ENCODE data around the gene GAD1.

DNA sequence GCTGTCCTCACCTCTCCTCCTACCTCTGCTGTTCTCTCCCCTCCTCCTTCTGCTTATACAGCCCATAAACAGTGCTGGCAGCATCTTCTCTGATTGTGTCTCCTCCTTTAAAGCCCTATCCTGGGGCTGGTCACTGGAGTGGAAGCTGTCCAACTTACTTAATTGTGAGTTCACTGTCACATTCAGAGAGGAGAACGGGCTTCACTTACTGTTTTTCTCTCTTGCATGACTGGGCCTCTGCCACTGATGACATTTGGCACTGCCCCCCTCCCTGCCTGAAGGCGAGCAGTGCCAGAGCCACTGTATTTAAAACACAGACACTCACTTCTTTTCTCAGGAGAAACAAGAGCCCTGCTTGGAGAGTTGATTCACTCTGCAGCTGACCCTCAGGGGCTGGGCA is 12.3 kb downstream of the GAD1 start:
- TF ChIP-seq, protein P1, sequence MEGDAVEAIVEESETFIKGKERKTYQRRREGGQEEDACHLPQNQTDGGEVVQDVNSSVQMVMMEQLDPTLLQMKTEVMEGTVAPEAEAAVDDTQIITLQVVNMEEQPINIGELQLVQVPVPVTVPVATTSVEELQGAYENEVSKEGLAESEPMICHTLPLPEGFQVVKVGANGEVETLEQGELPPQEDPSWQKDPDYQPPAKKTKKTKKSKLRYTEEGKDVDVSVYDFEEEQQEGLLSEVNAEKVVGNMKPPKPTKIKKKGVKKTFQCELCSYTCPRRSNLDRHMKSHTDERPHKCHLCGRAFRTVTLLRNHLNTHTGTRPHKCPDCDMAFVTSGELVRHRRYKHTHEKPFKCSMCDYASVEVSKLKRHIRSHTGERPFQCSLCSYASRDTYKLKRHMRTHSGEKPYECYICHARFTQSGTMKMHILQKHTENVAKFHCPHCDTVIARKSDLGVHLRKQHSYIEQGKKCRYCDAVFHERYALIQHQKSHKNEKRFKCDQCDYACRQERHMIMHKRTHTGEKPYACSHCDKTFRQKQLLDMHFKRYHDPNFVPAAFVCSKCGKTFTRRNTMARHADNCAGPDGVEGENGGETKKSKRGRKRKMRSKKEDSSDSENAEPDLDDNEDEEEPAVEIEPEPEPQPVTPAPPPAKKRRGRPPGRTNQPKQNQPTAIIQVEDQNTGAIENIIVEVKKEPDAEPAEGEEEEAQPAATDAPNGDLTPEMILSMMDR (IDR thresholded peaks at IDR 0.05; ENCODE audit: extremely low read depth in 1 of 2, insufficient read depth in 1 of 2, low read depth in 1 of 2, low read length in 2 of 2), result no peak
- TF ChIP-seq JUN (IDR thresholded peaks at IDR 0.05; ENCODE audit: borderline replicate concordance, insufficient read depth, insufficient read length, low read depth) (no peak), POLR2A (IDR thresholded peaks at IDR 0.05; ENCODE audit: low read depth, low read length) (no peak), POLR2AphosphoS5 (IDR thresholded peaks at IDR 0.05; ENCODE audit: insufficient read depth, low read depth, low read length) (no peak), MYC (IDR thresholded peaks at IDR 0.05; ENCODE audit: low read depth, low read length) (no peak), EZH2 (IDR thresholded peaks at IDR 0.05; ENCODE audit: borderline replicate concordance, low read depth, low read length, severe bottlenecking) (no peak), GATA2 (IDR thresholded peaks at IDR 0.05; ENCODE audit: insufficient read depth, insufficient read length, low read depth, low read length) (no peak), FOS (IDR thresholded peaks at IDR 0.05; ENCODE audit: borderline replicate concordance, insufficient read depth, low read length) (no peak)
- TF ChIP-seq, protein P2, sequence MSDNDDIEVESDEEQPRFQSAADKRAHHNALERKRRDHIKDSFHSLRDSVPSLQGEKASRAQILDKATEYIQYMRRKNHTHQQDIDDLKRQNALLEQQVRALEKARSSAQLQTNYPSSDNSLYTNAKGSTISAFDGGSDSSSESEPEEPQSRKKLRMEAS (IDR thresholded peaks at IDR 0.05; ENCODE audit: insufficient read depth, insufficient read length), result no peak
